D721Med (cell line): Measurements from ENCODE around the gene CD47.

Experiments
- DNase-seq: peaks from one replicate; pipeline ENCODE4 v3.0.0; 2011; ENCODE audit warnings: low spot score; ENCODE audit not compliant: insufficient read length
- FAIRE-seq: peaks from 2 replicates; lab custom pipeline; 2011; peaks lifted over from hg19 to GRCh38; lab: Jason Lieb, UNC
- TF ChIP-seq, protein P1 (sequence below): IDR thresholded peaks from 2 replicates; pipeline ENCODE4 v1.5.1; 2012; ENCODE audit warnings: mild to moderate bottlenecking, control low read depth; ENCODE audit not compliant: insufficient read depth; ENCODE audit errors: missing control alignments

The CD47 gene

DNA sequence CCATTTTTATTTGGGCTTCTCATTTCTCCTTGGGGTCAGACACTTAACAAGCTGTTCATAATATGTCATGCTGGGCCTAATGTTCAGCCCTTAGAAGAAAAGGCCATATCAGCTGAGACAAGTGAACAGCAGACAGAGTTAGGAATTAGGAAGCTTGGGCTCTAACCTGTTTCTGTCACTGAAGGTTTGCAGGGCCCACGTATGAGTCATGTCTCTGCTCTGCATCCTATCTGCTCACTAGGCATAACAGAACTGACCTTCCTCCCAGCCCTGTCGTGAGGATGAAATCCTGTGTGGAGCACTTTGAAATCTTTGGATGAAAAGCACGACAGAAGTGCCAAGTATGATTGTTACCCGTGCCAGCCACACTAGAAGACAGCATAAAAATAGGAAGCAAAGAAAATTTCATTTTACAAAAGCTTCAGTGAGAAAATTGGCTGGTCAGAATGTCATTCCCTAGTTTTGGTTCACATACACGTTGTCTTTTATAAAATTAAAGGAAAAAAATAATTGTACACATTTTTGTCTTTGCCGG is 26.5 kb upstream of the CD47 start:
- TF ChIP-seq, protein P1, sequence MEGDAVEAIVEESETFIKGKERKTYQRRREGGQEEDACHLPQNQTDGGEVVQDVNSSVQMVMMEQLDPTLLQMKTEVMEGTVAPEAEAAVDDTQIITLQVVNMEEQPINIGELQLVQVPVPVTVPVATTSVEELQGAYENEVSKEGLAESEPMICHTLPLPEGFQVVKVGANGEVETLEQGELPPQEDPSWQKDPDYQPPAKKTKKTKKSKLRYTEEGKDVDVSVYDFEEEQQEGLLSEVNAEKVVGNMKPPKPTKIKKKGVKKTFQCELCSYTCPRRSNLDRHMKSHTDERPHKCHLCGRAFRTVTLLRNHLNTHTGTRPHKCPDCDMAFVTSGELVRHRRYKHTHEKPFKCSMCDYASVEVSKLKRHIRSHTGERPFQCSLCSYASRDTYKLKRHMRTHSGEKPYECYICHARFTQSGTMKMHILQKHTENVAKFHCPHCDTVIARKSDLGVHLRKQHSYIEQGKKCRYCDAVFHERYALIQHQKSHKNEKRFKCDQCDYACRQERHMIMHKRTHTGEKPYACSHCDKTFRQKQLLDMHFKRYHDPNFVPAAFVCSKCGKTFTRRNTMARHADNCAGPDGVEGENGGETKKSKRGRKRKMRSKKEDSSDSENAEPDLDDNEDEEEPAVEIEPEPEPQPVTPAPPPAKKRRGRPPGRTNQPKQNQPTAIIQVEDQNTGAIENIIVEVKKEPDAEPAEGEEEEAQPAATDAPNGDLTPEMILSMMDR = no peak
- DNase-seq (no peak), FAIRE-seq (no peak)

DNA sequence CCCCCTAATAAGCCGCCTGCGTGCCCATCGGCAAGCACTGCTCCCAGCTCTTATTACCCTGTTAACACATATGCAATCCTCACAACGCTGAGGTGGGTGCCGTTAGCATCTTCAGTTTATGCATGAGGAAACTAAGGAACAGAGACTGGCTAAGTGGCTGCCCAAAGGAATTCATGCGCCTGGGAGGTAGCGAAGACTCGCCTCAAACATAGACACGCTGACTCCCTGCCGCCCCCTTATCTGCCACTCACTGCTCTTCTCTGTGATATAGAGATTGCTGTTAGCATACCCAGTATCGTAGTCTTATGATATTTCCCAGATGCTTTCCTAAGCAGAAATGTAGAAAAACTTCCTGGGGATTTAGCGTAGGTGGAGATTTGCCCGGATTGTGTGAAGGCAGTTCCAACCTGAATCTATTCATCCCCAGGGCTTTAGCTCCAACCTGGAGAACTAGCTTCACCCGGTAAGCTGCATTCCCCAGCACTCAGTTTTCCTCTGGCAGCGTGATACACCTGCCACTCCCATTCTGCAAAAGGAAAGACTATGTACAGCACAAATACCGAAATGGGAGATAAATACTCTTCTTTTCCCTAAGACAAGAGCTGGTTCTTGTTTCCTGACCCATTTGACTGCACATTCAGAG is 23.7 kb upstream of the CD47 start:
- DNase-seq = no peak
- TF ChIP-seq, protein P1 = no peak
- FAIRE-seq = no peak

DNA sequence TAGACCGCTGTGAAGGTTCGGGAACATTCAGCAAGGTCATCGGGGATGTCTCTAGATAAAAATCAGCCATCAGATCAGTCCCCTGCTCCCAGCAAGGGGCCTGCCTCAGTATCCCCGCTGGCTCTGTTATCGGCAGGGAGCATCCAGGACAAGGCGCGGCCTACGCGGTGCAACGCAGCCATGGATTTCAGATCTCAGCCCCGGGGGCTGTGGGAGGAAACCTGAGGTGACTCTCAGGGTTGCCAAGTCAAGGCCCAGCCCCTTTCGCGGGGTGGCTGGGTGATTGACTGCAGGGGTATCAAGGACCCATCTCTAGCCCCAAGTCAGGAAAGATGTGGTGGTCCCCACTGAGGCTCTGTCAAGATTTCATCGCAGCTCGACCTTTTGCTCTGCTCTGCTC is 23.1 kb upstream of the CD47 start:
- no peak for FAIRE-seq
- TF ChIP-seq, protein P1 = no peak
- DNase-seq = no peak

DNA sequence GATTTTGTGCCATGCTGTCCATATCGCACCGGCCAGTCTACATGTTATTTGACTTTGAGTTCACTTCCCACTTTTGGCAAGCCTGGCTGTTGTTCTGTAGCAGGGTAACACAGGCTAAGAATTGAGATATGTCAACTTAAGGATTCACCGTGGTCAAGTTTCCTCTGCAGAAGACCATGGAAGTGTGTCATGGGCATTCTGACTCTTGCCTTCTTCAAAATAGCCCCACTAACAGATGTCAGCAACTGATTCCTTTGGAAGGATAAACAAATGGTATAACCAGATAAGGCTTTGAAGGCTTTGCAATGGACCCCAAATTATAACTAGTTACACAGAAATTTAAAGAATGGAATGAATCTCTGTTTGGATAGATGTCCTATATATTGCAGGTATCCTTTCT is 20.1 kb upstream of the CD47 start:
- no peak for FAIRE-seq
- TF ChIP-seq, protein P1 = no peak

DNA sequence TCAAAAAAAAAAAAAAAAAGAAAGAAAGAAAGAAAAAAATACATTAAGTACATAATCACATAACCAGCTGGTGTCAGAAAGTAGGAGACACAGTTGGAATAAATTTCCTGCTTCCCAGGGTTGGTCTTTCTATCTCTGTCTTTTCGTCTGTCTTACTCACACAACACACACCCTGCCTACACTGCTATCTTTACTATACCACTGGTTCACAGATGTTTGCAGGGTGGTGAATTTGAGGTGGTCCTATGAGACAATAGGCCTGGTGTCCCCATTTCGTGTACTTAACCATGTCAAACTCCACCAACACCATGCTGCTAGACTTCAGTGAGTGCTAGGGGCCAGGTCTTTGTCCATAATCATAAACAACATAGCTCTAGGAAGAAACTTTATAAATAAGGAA is 17.6 kb upstream of the CD47 start:
- TF ChIP-seq, protein P1 = no peak
- FAIRE-seq (no peak), DNase-seq (no peak)

More for the DNA sequence above, 20.1 kb upstream of the CD47 start:
- no peak for DNase-seq

DNA sequence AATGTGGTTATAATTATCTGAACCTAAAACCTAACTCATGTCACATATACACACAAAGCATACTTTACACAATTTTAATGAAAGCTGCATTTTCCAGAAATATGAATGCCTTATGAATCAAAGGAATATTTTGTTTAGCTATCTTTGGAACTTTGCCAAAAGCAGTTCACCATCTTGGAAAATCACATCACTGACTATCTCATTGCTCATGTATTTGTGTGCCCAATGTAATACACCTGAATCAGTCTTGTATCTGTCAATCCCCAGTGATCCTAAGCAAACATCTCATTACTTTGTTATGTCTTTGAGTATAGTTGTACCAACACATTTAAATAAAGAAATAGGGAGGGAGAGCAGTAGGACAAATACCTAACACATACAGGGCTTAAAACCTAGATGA is 15.6 kb upstream of the CD47 start:
- DNase-seq (no peak), FAIRE-seq (no peak)
- TF ChIP-seq, protein P1 = no peak

DNA sequence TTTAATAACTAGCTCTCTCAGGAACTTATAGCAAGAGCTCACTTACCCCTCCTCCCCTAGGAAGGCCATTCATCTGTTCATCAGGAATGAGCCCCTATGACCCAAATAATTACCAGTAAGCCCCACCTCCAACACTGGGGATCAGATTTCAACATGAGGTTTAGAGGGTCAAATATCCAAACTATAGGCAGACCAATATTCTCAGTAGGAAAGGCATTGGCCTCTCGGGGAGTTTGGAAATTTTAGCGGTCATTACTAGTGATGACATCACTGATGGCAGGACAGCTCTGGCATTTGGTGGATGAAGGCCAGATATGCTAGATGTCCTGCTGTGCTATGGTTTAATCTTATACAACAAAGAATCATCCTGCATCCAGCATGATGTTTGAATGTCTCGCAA is 15.2 kb upstream of the CD47 start:
- DNase-seq (no peak), FAIRE-seq (no peak)
- TF ChIP-seq, protein P1 = no peak
